Aorta (tissue), 5 donors: ENCODE data around the gene CCDC63. TPM values are rescaled to one million over a fixed set of nuclear protein-coding genes. Genes with fewer than 3 reads are reported as not detected.

Experiments
- ATAC-seq: fragments of 200-7000 bp; cut with Tn5 transposase; one replicate; pipeline ENCODE4 v1.9.1; 2022; ENCODE audit warnings: moderate library complexity; ENCODE audit not compliant: low FRiP score
- DNase-seq, 2 donors: peaks; one replicate each; pipeline ENCODE4 v3.0.0-alpha.2; 2020
- H3K27ac ChIP-seq, 2 donors: one replicate each; pipeline ENCODE4 v1.5.1; 2013; ENCODE audit warnings: low read length in 2 of 2, mild to moderate bottlenecking in 2 of 2, moderate library complexity in 2 of 2, control low read depth in 1 of 2, inconsistent platforms in 1 of 2, low read depth in 1 of 2
- H3K27me3 ChIP-seq, 2 donors: one replicate each; pipeline ENCODE4 v1.6.1; 2013; ENCODE audit warnings: control low read depth in 1 of 2, low read length in 1 of 2, mild to moderate bottlenecking in 1 of 2, moderate library complexity in 1 of 2; ENCODE audit not compliant: insufficient read depth in 2 of 2, control insufficient read depth in 1 of 2
- H3K36me3 ChIP-seq, 2 donors: one replicate each; pipeline ENCODE4 v1.6.1; 2013; ENCODE audit warnings: control low read depth in 1 of 2, low read length in 1 of 2, mild to moderate bottlenecking in 1 of 2; ENCODE audit not compliant: insufficient read depth in 2 of 2, control insufficient read depth in 1 of 2
- H3K4me1 ChIP-seq, 2 donors: one replicate each; pipeline ENCODE4 v1.6.1; 2013; ENCODE audit warnings: low read length in 2 of 2, control low read depth in 1 of 2, mild to moderate bottlenecking in 1 of 2, moderate library complexity in 1 of 2; ENCODE audit not compliant: insufficient read depth in 2 of 2, control insufficient read depth in 1 of 2
- H3K4me3 ChIP-seq, 2 donors: one replicate each; pipeline ENCODE4 v1.5.1; 2013; ENCODE audit warnings: low read length in 2 of 2, control low read depth in 1 of 2, mild to moderate bottlenecking in 1 of 2
- H3K9me3 ChIP-seq: one replicate; pipeline ENCODE4 v1.6.1; 2013; ENCODE audit warnings: mild to moderate bottlenecking, low read length; ENCODE audit not compliant: control insufficient read depth
- WGBS, 2 donors: extraction: QIAGEN DNeasy Blood & Tissue Kit; methylation state at CpG; one replicate each; pipeline ENCODE4 v1.1.7; 2013; 5-methylcytosine and 5-hydroxymethylcytosine counted together
- intact Hi-C, 2 donors: fragments of 100-400 bp; cut with DNase I; formaldehyde crosslinking; loops; one replicate each; pipeline versions ENCODE4 v1.14.2 to v1.15.0; 2022
- polyA plus RNA-seq, 2 donors: library from polyadenylated mRNA; stranded (reverse); fragments of 200-250 nt; gene quantifications; one replicate each; pipeline ENCODE4 v1.2.3, GENCODE V29; 2013
- total RNA-seq, 2 donors: library from RNA; stranded (reverse); fragmentation: NEBNext Ultra II Directional; extraction: Animal tissue kit (Norgen Biotek cat#: 25700); gene quantifications; one replicate each; pipeline ENCODE4 v1.2.1, GENCODE V29; 2021
- donor health status: healthy with polysubstance abuse.
- donor health status: Bipolar disorder and iron deficiency.
- donor health status: DM: no; HTN: no; CAD: no.
- donor health status: DM: no; HTN: no; CAD: no.
- donor health status: DM: yes; HTN: yes; CAD: no.

The CCDC63 gene
- total and polyA plus RNA-seq, 4 donors: not detected

GRCh38 chr12:110935588-110935987 lies 88.8 kb downstream of the CCDC63 start:
- Histone ChIP-seq H3K27ac (no peak overlapping the region), H3K4me1 (no peaks in the 10 kb centered on the region), H3K36me3 (no peaks in the 10 kb centered on the region), H3K9me3 (no peaks in the 10 kb centered on the region), H3K4me3 (no peak overlapping the region), H3K27me3 (no peaks in the 10 kb centered on the region)
- DNase-seq (no peak), ATAC-seq (no peak)
- intact Hi-C loops: loop anchor here in 1 of 2 donors (5.0 kb wide), 2 partner anchors 362 to 377 kb away; no protein-coding TSS in a partner anchor
- 95 to 96% methylated on average over 4 of the region's 4 CpGs for WGBS, 2 donors

DNA sequence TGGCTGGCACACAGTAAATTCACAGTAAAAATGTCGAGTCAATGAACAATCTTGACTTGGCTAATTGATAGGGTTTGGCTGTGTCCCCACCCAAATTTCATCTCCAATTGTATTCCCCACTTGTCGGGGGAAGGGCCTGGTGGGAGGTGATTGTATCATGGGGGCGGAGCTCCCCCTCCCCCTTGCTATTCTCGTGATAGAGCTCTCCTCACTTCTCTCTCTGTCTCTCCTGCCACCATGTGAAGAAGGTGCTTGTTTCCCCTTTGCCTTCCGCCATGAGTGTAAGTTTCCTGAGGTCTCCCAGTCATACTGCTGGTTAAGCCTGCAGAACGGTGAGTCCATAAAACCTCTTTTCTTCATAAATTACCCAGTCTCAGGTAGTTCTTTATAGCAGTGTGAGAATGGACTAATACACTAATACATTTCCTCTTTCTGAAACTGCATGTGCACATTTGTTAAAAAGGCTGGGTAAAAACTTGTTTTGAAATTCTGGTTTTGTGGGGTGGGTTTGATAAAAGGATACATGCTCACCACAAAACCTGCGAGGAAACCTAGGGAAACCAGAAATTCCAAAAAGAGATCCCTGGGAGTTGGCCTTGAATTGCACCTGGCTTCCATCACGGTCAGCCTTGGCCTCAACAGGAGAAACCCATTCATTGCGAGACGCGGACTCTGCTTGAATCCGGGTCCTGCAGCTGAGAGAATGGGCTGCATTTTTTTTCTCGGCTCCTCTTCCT lies 89.7 kb downstream of the CCDC63 start:
- DNase-seq (no peak), ATAC-seq (no peak)
- WGBS, 2 donors: 35 to 40% methylated on average over 13 of the region's 13 CpGs
- peaks cover 3% of the 10 kb centered on the region for H3K9me3 ChIP-seq
- no peaks in the 10 kb centered on the region for H3K27me3 ChIP-seq
- no peak overlapping the region for H3K4me3 ChIP-seq
- no peaks in the 10 kb centered on the region for H3K4me1 ChIP-seq
- H3K36me3 ChIP-seq: no peaks in the 10 kb centered on the region
- intact Hi-C loops: loop anchor here in 1 of 2 donors (5.0 kb wide), 2 partner anchors 361 to 376 kb away; no protein-coding TSS in a partner anchor
- no peak overlapping the region for H3K27ac ChIP-seq

- intact Hi-C loops: loop anchor here in 1 of 2 donors (5.0 kb wide), 2 partner anchors 360 to 375 kb away; no protein-coding TSS in a partner anchor
- DNase-seq (peak; percentile 66 to 88), ATAC-seq (peak; percentile 70)
- Histone ChIP-seq H3K36me3 (no peaks in the 10 kb centered on the region), H3K27ac (no peak overlapping the region), H3K9me3 (peaks cover 3% of the 10 kb centered on the region), H3K4me1 (no peaks in the 10 kb centered on the region), H3K4me3 (no peak overlapping the region), H3K27me3 (no peaks in the 10 kb centered on the region)
- 2 to 3% methylated on average over 21 of the region's 21 CpGs for WGBS, 2 donors
These were observed 90.4 kb downstream of the CCDC63 start for GRCh38 chr12:110937104-110937641.

DNA sequence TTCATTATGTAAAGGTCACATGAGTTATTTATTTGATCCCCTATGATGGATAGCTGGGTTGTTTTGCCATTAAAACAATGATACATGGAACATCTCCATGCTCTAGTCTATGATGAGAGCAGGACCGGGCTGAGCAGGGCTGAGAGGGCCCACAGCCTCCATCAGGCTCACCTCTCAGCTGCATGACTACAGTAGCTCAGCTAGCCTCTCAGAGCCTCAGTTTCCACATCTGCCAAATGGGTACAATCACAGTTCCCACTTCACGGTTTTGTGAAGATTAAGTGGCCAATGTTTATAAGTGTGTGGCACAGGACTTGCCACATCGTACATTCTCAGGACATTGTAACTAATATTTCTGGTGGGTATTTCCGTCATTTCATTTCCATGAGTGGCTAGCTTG lies 93.5 kb downstream of the CCDC63 start:
- no peak overlapping the region for H3K4me3 ChIP-seq
- H3K9me3 ChIP-seq: peaks cover 3% of the 10 kb centered on the region
- DNase-seq (no peak), ATAC-seq (no peak)
- intact Hi-C loops: loop anchor here in 1 of 2 donors (10.0 kb wide), 1 partner anchor 345 kb away; no protein-coding TSS in a partner anchor
- H3K27ac ChIP-seq: no peak overlapping the region
- no peaks in the 10 kb centered on the region for H3K36me3 ChIP-seq
- H3K4me1 ChIP-seq: no peaks in the 10 kb centered on the region
- 76 to 94% methylated on average over 4 of the region's 4 CpGs for WGBS, 2 donors
- no peaks in the 10 kb centered on the region for H3K27me3 ChIP-seq

DNA sequence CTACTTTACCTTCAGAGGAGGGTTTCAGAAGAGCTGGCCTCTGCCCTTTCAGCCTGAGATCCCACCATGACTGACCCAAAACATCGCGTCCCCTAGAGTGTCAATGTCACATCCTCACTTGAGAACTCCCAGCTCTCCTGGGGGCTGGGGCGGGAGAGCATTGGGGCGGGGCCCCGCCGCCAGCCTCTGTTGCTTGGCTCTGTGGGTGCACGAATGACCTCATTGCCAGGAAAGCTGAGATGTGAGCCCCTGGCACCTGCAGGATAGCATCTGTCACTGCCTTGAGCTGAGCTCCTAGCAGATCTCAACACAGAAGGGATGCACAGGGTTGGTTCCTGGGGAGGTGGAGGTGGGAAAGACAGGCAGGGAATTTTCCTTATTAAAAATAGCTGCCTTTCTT lies 94.1 kb downstream of the CCDC63 start:
- Histone ChIP-seq H3K36me3 (no peaks in the 10 kb centered on the region), H3K4me1 (no peaks in the 10 kb centered on the region), H3K4me3 (no peak overlapping the region), H3K9me3 (peaks cover 7% of the 10 kb centered on the region), H3K27ac (no peak overlapping the region), H3K27me3 (no peaks in the 10 kb centered on the region)
- no peak for ATAC-seq
- WGBS, 2 donors: 73 to 75% methylated on average over 7 of the region's 7 CpGs
- intact Hi-C loops: loop anchor here in 1 of 2 donors (10.0 kb wide), 1 partner anchor 344 kb away; no protein-coding TSS in a partner anchor
- DNase-seq: no peak

- H3K4me1 ChIP-seq: no peaks in the 10 kb centered on the region
- WGBS, 2 donors: 87 to 88% methylated on average over 6 of the region's 6 CpGs
- no peak for DNase-seq
- no peaks in the 10 kb centered on the region for H3K36me3 ChIP-seq
- H3K27me3 ChIP-seq: no peaks in the 10 kb centered on the region
- H3K9me3 ChIP-seq: peaks cover 7% of the 10 kb centered on the region
- intact Hi-C loops: loop anchor here in 1 of 2 donors (10.0 kb wide), 1 partner anchor 343 kb away; no protein-coding TSS in a partner anchor
- H3K4me3 ChIP-seq: no peak overlapping the region
- no peak for ATAC-seq
- H3K27ac ChIP-seq: no peak overlapping the region
These were observed 94.6 kb downstream of the CCDC63 start for GRCh38 chr12:110941391-110941790.

GRCh38 chr12:110943373-110943772 lies 96.6 kb downstream of the CCDC63 start:
- Histone ChIP-seq H3K27me3 (no peaks in the 10 kb centered on the region), H3K36me3 (no peaks in the 10 kb centered on the region), H3K4me1 (no peaks in the 10 kb centered on the region), H3K4me3 (no peak overlapping the region), H3K9me3 (peaks cover 7% of the 10 kb centered on the region), H3K27ac (no peak overlapping the region)
- intact Hi-C loops: loop anchor here in 1 of 2 donors (10.0 kb wide), 1 partner anchor 341 kb away; no protein-coding TSS in a partner anchor
- 29 to 42% methylated on average over 2 of the region's 2 CpGs for WGBS, 2 donors
- ATAC-seq: no peak
- DNase-seq: no peak

- Histone ChIP-seq H3K4me3 (no peak overlapping the region), H3K27me3 (no peaks in the 10 kb centered on the region), H3K4me1 (no peaks in the 10 kb centered on the region), H3K36me3 (no peaks in the 10 kb centered on the region), H3K27ac (no peak overlapping the region), H3K9me3 (peaks cover 4% of the 10 kb centered on the region)
- intact Hi-C loops: loop anchor here in 1 of 2 donors (10.0 kb wide), 1 partner anchor 337 kb away; no protein-coding TSS in a partner anchor
- ATAC-seq (no peak), DNase-seq (no peak)
- WGBS, 2 donors: 59 to 70% methylated on average over 2 of the region's 2 CpGs
These were observed 101.3 kb downstream of the CCDC63 start for GRCh38 chr12:110948041-110948440.
